Subcutaneous abdominal adipose tissue (tissue), 5 donors: ENCODE results near the gene OSBPL6.

Experiments
- H3K27ac ChIP-seq: one replicate; pipeline ENCODE4 v1.7.0; 2013; ENCODE audit warnings: low read depth, mild to moderate bottlenecking, inconsistent platforms, low read length, moderate library complexity
- H3K27me3 ChIP-seq, 5 donors: one replicate each; pipeline ENCODE4 v1.7.0; 2013; ENCODE audit warnings: low read length in 5 of 5, inconsistent platforms in 1 of 5; ENCODE audit not compliant: control insufficient read depth in 5 of 5, insufficient read depth in 4 of 5
- H3K36me3 ChIP-seq, 5 donors: one replicate each; pipeline ENCODE4 v1.7.0; 2013; ENCODE audit warnings: low read length in 5 of 5; ENCODE audit not compliant: control insufficient read depth in 5 of 5, insufficient read depth in 5 of 5
- H3K4me1 ChIP-seq, 5 donors: one replicate each; pipeline ENCODE4 v1.7.0; 2013; ENCODE audit warnings: low read length in 5 of 5, mild to moderate bottlenecking in 3 of 5, moderate library complexity in 1 of 5; ENCODE audit not compliant: control insufficient read depth in 5 of 5, insufficient read depth in 5 of 5
- H3K4me3 ChIP-seq, 5 donors: one replicate each; pipeline ENCODE4 v1.7.0; 2013; ENCODE audit warnings: low read length in 5 of 5, low read depth in 1 of 5
- H3K9ac ChIP-seq, 5 donors: one replicate each; pipeline ENCODE4 v1.7.0; 2013; ENCODE audit warnings: low read length in 5 of 5, mild to moderate bottlenecking in 4 of 5, moderate library complexity in 3 of 5
- H3K9me3 ChIP-seq, 5 donors: one replicate each; pipeline ENCODE4 v1.7.0; 2013; ENCODE audit warnings: low read length in 5 of 5; ENCODE audit not compliant: control insufficient read depth in 5 of 5
- donor health status: healthy.
- donor health status: healthy.
- donor health status: healthy.
- donor health status: healthy.
- donor health status: healthy.

Gene OSBPL6

DNA sequence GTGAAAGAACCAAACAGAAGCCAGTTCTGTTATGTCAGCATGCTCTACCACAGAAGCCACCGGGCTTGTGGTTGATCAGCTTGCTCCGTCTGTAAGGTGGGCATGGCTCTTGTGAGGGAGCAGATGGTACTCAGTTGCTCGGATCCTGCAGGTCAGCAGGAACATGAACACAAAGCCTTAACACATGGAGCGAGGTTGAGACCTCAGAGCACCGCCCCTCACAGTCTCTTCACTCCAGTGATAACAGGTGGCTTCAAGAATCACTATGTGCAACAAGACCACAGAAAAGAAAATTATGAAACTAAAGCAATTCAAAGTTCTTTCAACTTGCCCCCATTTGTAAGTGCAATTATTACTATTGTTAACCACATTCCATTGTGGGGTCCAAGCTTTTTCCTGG is 72.1 kb downstream of the OSBPL6 start:
- H3K27me3 ChIP-seq = no peaks in the 10 kb centered on the region
- H3K4me1 ChIP-seq = no peaks in the 10 kb centered on the region
- H3K27ac ChIP-seq = no peak overlapping the region
- no peaks in the 10 kb centered on the region for H3K36me3 ChIP-seq
- no peaks in the 10 kb centered on the region for H3K9me3 ChIP-seq
- no peak overlapping the region for H3K9ac ChIP-seq
- no peak overlapping the region for H3K4me3 ChIP-seq

- Histone ChIP-seq H3K9ac (no peak overlapping the region), H3K27ac (no peak overlapping the region), H3K4me1 (peaks cover 0 to 11% (median 10%) of the 10 kb centered on the region in 5 donors), H3K9me3 (no peaks in the 10 kb centered on the region), H3K4me3 (no peak overlapping the region), H3K36me3 (no peaks in the 10 kb centered on the region), H3K27me3 (no peaks in the 10 kb centered on the region)
Measured at GRCh38 chr2:178267660-178268059, 73.3 kb downstream of the OSBPL6 start.

DNA sequence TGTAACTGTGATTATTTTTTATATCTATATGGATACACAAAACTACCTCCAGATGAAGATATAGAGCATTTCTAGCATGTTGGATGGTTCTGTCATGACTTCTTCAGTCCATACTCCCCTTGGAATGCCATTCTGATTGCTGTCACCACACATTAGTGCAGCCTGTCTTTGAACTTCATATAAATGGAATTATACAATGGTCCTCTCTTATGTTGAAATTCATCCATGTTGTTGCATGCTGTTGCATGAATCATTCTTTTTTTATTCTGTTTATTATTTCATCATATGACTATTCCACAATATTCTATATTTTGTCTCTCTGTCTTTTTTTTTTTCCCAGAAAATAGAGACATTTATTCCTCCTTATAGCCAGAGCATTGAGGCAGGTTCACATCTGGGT is 74.1 kb downstream of the OSBPL6 start:
- Histone ChIP-seq H3K27ac (no peak overlapping the region), H3K9me3 (no peaks in the 10 kb centered on the region), H3K27me3 (no peaks in the 10 kb centered on the region), H3K4me3 (no peak overlapping the region), H3K9ac (no peak overlapping the region), H3K4me1 (peaks cover 0 to 11% (median 10%) of the 10 kb centered on the region in 5 donors), H3K36me3 (no peaks in the 10 kb centered on the region)

GRCh38 chr2:178269438-178270224 is 75.3 kb downstream of the OSBPL6 start:
- Histone ChIP-seq H3K9ac (no peak overlapping the region), H3K4me1 (peaks cover 0 to 11% (median 10%) of the 10 kb centered on the region in 5 donors)

DNA sequence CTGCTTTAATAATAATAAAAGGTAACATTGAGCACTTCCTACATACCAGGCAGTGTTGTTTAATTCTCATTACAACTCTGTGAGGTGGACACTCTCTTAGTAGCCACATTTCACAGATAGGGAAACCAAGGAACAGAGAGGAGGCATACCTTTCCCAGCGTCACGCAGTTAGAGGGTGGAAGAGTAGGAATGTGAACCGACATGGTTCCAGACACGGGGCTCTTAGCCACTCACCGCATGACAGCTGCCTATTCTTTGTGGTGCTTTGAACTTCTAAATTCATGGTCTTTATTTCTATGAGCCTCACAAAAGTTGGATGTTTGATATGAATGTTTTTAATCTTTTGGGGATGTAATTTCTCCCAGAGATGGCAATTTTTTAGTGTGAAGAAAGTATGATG is 76.0 kb downstream of the OSBPL6 start:
- Histone ChIP-seq H3K36me3 (no peaks in the 10 kb centered on the region), H3K9ac (no peak overlapping the region), H3K4me3 (no peak overlapping the region), H3K27ac (no peak overlapping the region), H3K27me3 (no peaks in the 10 kb centered on the region), H3K9me3 (no peaks in the 10 kb centered on the region), H3K4me1 (peaks cover 0 to 11% (median 10%) of the 10 kb centered on the region in 5 donors)

More at GRCh38 chr2:178269438-178270224, 75.3 kb downstream of the OSBPL6 start:
- Histone ChIP-seq H3K9me3 (no peaks in the 10 kb centered on the region), H3K4me3 (no peak overlapping the region), H3K27me3 (no peaks in the 10 kb centered on the region), H3K27ac (no peak overlapping the region), H3K36me3 (no peaks in the 10 kb centered on the region)

DNA sequence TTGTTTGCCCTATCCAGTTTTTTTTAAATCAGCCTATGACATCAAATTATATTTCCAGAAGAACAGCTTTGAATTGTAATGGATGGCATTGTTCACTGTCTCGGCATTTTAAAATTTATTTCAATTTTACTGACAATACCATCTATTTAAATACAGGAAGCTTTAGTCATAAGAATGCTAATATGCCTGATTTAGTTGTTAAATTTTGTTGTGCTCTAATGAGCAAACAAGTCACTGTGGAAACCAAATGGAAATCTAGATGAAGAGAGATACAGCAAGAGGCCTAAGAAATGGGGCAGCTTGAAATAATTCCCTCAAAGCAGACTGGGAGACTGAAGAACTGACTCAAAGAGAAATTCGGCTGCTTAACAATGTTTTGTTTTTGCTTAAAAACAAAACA is 76.8 kb downstream of the OSBPL6 start:
- Histone ChIP-seq H3K9ac (no peak overlapping the region), H3K4me1 (peaks cover 0 to 11% (median 10%) of the 10 kb centered on the region in 5 donors), H3K9me3 (no peaks in the 10 kb centered on the region), H3K4me3 (no peak overlapping the region), H3K27me3 (no peaks in the 10 kb centered on the region), H3K36me3 (no peaks in the 10 kb centered on the region), H3K27ac (no peak overlapping the region)

DNA sequence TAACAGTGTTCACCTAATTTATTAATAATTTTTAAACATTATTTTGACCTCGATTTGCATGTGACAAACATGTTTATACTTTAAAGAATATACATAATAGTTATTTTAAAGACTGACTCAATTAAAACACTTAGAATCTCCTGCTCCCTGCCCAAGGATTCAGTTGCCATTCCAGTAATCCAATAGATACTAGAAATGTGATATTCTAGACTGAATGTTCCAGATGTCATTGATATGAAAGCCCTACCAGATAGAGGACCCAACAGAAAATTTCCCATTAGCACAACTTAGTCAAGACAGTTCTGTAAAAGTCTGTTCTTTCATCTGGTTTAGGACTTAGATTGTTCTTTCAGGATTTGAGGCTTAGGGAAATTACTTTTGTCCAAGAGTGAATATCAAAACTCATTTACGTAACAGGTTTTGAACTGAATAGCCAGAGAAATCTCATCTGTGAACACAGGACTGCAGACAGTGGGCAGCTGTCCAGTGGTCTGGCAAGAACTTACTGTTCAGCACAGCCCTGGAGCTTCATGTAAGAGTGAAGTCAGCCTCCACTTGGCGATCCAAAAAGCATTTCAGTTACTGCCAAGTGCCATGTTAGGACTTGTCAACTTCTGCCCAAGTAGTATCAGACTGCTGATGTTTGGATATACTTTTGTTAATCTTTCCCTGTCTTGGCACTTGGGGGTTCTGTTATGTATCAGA is 77.5 kb downstream of the OSBPL6 start:
- Histone ChIP-seq H3K4me3 (no peak overlapping the region), H3K4me1 (peaks cover 0 to 11% (median 10%) of the 10 kb centered on the region in 5 donors), H3K27me3 (no peaks in the 10 kb centered on the region), H3K27ac (no peak overlapping the region), H3K9ac (peak overlapping the region in 1 of 5 donors; percentile 7), H3K36me3 (no peaks in the 10 kb centered on the region), H3K9me3 (no peaks in the 10 kb centered on the region)

DNA sequence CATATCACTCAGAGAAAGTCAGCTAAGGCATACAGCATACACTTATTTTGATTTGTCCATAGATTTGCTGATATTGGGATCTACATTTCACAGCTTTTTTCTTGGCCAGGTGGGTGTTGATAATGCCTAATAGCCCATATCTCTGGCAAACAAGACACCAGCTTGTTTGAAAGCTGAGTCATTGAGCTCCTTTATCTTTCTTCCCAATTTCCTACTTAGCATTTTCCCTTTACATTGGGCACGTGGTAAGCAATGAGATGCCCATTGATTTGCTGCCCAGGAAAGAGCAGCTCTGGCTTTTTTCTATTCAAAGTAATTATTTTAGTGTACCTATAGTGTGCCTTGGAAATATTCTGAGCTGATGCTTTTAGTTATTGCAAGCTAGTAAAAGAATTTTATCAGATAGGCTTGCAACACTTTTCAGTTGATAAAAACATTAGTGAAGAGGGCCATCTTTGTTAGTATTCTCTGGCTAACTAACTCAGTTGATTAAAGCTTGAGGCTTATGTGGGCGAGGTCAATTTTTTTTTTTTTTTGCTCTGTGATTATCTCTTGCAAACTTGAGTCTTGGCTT is 79.6 kb downstream of the OSBPL6 start:
- H3K4me3 ChIP-seq = no peak overlapping the region
- no peaks in the 10 kb centered on the region for H3K9me3 ChIP-seq
- H3K36me3 ChIP-seq = no peaks in the 10 kb centered on the region
- no peak overlapping the region for H3K9ac ChIP-seq
- peaks cover 2 to 22% (median 11%) of the 10 kb centered on the region in 5 donors for H3K4me1 ChIP-seq
- no peak overlapping the region for H3K27ac ChIP-seq
- no peaks in the 10 kb centered on the region for H3K27me3 ChIP-seq

DNA sequence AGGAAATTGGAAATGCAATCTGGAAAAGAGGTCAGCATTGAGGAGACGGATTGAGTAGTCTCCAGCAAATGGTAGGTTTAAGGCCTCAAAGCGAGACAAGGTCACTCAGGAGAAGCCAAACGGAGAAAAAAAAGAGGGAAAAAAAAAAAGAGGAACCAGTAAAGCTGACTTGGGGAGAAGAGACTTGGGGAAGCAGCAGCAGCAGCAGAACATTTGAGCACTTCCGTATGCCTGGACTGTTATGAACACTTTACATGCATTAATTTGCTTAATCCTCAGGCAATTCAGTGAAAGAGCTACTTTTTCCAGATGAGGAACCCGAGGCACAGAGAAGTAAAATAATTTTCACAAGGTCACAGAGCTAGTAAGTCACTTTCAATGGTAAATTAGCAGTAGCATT is 81.3 kb downstream of the OSBPL6 start:
- Histone ChIP-seq H3K27me3 (no peaks in the 10 kb centered on the region), H3K36me3 (no peaks in the 10 kb centered on the region), H3K4me1 (peaks cover 2 to 22% (median 11%) of the 10 kb centered on the region in 5 donors), H3K4me3 (no peak overlapping the region), H3K27ac (no peak overlapping the region), H3K9ac (no peak overlapping the region), H3K9me3 (no peaks in the 10 kb centered on the region)

GRCh38 chr2:178277741-178278197 is 83.5 kb downstream of the OSBPL6 start:
- Histone ChIP-seq H3K27me3 (no peaks in the 10 kb centered on the region), H3K9me3 (no peaks in the 10 kb centered on the region), H3K9ac (no peak overlapping the region), H3K27ac (no peak overlapping the region), H3K4me1 (peaks cover 2 to 10% (median 3%) of the 10 kb centered on the region in 5 donors), H3K4me3 (peak overlapping the region in 3 of 5 donors; percentile 3 to 44 (median 33)), H3K36me3 (no peaks in the 10 kb centered on the region)
